ENCODE results near the gene KLRD1.
"Not testable (repeated sequence)": the region's sequence is repeated elsewhere in the genome, so short reads cannot be mapped to it uniquely, and the experiment has no call there.

KLRD1 gene

DNA sequence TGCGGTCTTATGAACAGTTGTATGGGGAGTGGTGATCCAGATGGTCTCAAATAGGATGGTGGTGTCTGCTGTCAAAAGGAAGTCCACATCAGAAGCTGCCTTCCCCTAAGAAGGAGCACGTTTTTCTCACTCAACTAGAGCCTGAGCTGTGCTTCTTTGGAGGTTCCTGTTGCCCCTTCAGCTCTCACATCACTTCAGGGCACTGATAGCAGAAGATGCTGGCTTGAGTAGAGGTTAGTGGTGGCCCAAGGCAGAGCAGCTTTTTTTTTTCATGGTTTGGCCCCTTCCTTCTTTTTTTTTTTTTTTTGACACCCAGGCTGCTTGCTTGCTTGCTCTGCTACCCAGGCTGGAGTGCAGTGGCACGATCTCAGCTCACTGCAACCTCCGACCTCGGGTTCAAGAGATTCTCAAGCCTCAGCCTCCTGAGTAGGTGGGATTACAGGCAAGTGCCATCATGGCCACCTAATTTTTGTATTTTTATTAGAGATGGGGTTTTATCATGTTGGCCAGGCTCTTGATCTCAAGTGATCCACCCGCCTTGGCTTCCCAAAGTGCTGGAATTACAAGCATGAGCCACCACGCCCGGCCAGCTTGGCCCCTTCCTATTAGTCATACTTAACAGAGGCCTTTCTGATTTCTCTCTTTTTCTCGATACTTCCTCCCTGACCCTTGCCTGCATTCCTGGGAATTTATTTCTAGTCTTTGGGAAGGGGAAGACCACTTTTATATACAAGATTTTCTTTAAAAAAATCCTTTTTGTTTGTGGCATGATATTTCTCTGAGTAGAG lies 31.6 kb downstream of the KLRD1 start:
- no peak for DNase-seq (ENCODE audit: low read depth)

GRCh38 chr12:10340946-10341345 lies 33.3 kb downstream of the KLRD1 start:
- not testable (repeated sequence) for DNase-seq (ENCODE audit: low read depth)

GRCh38 chr12:10341892-10342509 lies 34.3 kb downstream of the KLRD1 start:
- DNase-seq (ENCODE audit: low read depth): no peak

DNA sequence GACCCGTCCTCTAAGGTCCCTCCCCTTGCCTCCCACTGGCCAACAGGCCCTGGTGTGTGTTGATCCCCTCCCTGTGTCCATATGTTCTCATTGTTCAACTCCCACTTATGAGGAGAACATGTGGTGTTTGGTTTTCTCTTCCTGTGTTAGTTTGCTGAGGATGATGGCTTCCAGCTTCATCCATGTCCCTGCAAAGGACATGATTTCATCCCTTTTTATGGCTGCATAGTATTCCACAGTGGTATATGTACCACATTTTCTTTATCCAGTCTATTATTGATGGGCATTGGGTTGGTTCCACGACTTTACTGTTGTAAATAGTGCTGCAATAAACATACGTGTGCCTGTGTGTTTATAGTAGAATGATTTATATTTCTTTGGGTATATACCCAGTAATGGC lies 43.8 kb downstream of the KLRD1 start:
- not testable (repeated sequence) for DNase-seq (ENCODE audit: low read depth)

DNA sequence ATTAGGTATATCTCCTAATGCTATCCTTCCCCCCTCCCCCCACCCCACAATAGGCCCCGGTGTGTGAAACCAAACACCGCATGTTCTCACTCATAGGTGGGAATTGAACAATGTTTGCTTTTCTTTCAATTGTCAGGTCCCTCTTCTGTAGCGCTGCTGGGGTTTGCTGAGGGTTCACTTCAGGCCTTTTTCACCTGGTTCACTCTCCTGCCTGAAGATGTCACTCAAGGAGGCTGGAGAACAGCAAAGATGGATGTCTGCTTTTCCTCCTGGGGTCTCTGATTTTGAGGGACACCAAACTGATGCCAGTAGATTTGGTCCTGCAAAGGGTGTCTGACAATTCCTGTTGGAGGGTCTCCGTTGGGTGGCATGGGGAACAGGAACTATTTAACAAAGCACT lies 46.4 kb downstream of the KLRD1 start:
- DNase-seq (ENCODE audit: low read depth): no peak

DNA sequence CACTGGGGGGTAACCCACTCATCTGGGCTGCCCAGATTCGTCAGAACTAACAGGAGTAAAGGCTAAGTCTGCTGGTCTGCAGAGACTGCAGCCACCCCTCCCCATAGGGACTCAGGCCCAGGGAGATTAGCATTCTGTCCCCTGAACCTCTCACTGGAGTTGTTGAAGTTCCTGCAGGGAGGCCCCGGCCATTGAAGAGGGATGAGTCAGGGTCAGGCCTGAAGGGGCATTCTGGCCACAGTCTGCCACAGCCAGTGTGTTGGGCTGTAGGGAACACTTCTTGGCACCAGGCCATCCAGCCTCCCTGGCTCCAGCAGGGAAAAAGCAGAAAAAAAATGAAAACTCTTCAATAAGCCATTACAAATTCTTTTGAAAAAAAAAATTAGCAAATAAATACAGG lies 46.8 kb downstream of the KLRD1 start:
- no peak for DNase-seq (ENCODE audit: low read depth)

DNA sequence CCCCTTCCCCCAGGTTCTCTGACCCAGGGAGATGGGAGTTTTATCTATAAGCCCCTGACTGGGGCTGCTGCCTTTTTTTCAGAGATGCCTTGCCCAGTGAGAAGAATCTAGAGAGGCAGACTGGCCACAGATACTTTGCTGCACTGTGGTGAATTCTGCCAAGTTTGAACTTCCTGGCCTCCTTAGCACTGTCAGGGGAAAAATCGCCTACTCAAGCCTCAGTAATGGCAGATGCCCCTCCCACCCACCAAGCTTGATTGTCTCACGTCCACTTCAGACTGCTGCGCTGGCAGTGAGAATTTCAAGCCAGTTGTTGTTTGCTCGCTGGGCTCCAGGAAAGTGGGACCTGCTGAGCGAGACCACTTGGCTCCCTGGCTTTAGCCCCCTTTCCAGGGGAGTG lies 50.5 kb downstream of the KLRD1 start:
- no peak for DNase-seq (ENCODE audit: low read depth)

GRCh38 chr12:10358969-10359368 lies 51.3 kb downstream of the KLRD1 start:
- DNase-seq (ENCODE audit: low read depth): no peak

- DNase-seq (ENCODE audit: low read depth): no peak
These were observed 53.4 kb downstream of the KLRD1 start for GRCh38 chr12:10361084-10361483.

- no peak for DNase-seq (ENCODE audit: low read depth)
These were observed 54.0 kb downstream of the KLRD1 start for GRCh38 chr12:10361622-10362021.

- no peak for DNase-seq (ENCODE audit: low read depth)
These were observed 54.7 kb downstream of the KLRD1 start for GRCh38 chr12:10362325-10362724.

- no peak for DNase-seq (ENCODE audit: low read depth)
These were observed 55.4 kb downstream of the KLRD1 start for GRCh38 chr12:10362828-10363657.

- no peak for DNase-seq (ENCODE audit: low read depth)
These were observed 55.9 kb downstream of the KLRD1 start for GRCh38 chr12:10363658-10363913.

DNA sequence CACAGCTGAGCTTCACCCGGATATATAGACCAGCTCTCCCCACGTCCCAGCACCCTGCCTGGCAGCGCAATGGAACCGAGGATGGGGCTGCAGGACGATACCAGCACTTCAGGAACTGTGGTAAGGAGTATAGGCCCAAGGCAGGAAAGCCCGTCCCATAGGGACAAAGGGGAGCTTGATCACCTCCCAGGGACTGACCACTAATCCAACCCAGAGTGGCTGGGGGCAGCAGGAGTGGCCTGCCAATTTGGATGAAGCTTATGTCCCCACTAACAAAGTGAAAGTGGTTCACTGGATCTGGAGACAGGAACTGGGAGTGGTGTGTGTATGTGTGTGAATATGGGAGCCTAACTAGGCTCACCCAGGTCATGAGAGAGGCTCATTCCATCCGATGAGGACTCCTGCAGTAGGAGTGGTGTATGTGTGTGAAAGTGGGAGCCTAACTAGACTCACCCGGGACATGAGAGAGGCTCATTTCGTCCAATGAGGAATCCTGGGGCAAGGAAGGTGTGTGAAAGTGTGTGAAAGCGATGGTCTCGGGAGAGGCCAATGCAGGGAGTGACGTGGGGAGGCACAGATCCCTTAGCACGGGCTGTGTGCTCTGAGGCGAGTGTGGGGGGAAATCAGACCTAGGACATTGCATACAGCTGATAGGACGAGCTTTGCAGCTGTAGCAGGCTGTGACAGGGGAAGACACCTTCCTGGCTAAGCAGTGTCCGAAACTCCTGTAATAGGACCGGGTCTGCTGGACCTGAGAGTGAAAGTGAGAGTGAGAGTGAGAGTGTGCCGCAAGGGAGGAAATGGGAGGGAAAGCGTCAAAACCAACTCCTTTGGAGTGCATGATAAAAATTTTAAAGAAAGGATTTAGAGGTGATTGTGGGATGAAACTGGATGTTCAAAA lies 56.5 kb downstream of the KLRD1 start:
- DNase-seq (ENCODE audit: low read depth): no peak

DNA sequence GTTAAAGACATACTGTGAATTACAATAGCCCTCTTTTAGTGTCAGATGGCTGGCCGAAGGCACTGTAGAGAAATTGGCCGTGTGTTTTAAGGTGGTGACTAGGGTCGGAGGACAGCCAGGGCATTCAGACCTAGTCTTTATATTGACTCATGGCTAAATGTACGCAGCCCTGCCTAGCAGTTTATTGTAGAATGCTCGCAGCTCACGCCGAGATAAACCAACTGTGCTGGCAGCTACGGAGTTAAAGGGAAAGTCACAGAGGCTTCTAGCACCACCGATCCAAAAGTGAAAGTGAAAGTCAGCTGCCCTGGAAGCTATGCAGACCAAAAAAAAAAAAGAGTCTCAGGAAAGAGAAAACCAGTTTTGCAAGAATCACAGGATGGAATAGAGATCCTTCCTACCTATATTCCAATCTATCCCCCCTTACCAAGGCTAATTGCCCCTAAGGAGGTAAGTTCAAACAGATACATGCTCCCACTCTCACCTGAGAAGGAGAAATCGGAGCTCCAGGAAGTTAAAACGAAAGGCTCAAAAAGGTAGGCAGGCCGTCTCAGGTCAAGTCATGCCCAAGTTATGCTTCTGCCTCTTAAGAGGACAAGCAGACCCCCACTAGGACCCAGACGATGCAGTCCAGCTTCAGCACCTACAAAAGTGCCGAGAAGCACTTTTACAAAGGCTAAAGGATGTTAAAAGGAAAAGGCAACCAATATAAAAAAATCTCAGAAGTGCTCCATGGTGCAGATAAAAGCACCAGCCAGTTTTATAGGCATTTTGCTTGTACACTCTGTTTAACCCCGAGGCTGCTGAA lies 57.3 kb downstream of the KLRD1 start:
- DNase-seq (ENCODE audit: low read depth): no peak

GRCh38 chr12:10365696-10366405 lies 58.2 kb downstream of the KLRD1 start:
- no peak for DNase-seq (ENCODE audit: low read depth)

DNA sequence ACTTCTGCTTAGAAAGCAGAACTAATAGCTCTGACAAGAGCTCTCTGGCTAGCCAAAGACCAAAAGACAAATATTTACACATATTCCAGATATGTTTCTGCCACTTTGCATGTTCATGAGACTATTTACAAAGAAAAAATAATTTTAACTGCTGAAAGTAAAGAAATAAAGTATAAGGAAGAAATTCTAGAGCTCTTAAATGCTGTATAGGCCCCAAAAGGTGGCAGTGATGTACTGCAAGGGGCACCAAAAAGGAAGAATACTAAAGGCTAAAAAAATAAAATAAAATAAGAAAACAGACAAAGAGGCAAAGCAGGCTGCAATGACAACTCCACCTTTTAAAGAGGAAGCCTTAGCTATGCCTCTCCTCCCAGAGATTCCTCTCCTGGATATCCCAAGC lies 59.2 kb downstream of the KLRD1 start:
- DNase-seq (ENCODE audit: low read depth): no peak

- not testable (repeated sequence) for DNase-seq (ENCODE audit: low read depth)
These were observed 60.0 kb downstream of the KLRD1 start for GRCh38 chr12:10367714-10368113.

- no peak for DNase-seq (ENCODE audit: low read depth)
These were observed 60.8 kb downstream of the KLRD1 start for GRCh38 chr12:10368206-10369171.
